ENCODE data around the gene CAMTA1.

GRCh38 chr1:7680207-7680954, 895.1 kb downstream of the CAMTA1 start:
- TF ChIP-seq CTCF (IDR thresholded peaks at IDR 0.05) = peak in 1 of 4 experiments; percentile 3
- TF ChIP-seq POLR2A (IDR thresholded peaks at IDR 0.05) = no peak
